K562 (cell line): ENCODE measurements around the gene BAG5. TPM values are rescaled to one million over a fixed set of nuclear protein-coding genes. Genes with fewer than 3 reads are reported as not detected.

Source experiments
- ATAC-seq: fragments of 200-7000 bp; cut with Tn5 transposase; 3 replicates; pipeline ENCODE4 v1.9.1; 2020; ENCODE audit warnings: moderate library complexity
- BruUV-seq: library from RNA; stranded (reverse); fragments of 400-500 nt; replicated peaks from 2 replicates; lab custom pipeline; 2021; lab: Mats Ljungman, UMichigan
- CTCF ChIA-PET: fragments of 300-600 bp; formaldehyde crosslinking; extraction: SDS; loops from one replicate; lab custom pipeline; 2021; ENCODE audit warnings: low intra/inter-chr PET ratio; lab: Yijun Ruan, JAX
- POLR2A ChIA-PET: fragments of 300-600, 350-650 bp; sonication (Branson Sonifier 250); formaldehyde crosslinking; extraction: SDS; loops from one replicate; lab custom pipeline; 2021; ENCODE audit warnings: antibody characterized with exemption, inconsistent platforms; lab: Yijun Ruan, JAX
- DNase-seq, 4 experiments: peaks; one replicate each; pipeline versions ENCODE4 v3.0.0 to v3.0.0-alpha.2; 2011 to 2018; ENCODE audit warnings: low spot score in 3 of 4, mixed read lengths in 3 of 4; ENCODE audit errors: extremely low read depth in 1 of 4
- FAIRE-seq: peaks from 2 replicates; lab custom pipeline; 2011; peaks lifted over from hg19 to GRCh38; lab: Jason Lieb, UNC
- H2AFZ ChIP-seq: 2 replicates; pipeline ENCODE4 v1.6.0; 2011; ENCODE audit warnings: low read depth, low read length, control low read depth, inconsistent platforms
- H3K27ac ChIP-seq: fragments of 200-600 bp; 3 replicates; pipeline ENCODE4 v1.8.0; 2011; ENCODE audit warnings: low read depth, mild to moderate bottlenecking, control low read depth, inconsistent platforms, low read length, moderate library complexity, mixed read lengths; ENCODE audit errors: extremely low read depth
- H3K27me3 ChIP-seq, 2 experiments: fragments of 300-600 bp in 1 of 2; 2 replicates in 1 of 2; 3 replicates in 1 of 2; pipeline versions ENCODE4 v1.6.0 to v1.8.0; 2011; ENCODE audit warnings: inconsistent platforms in 2 of 2, low read length in 2 of 2, mild to moderate bottlenecking in 1 of 2, mixed read lengths in 1 of 2, moderate library complexity in 1 of 2; ENCODE audit not compliant: control insufficient read depth in 2 of 2, insufficient read depth in 2 of 2
- H3K36me3 ChIP-seq: fragments of 300-600 bp; 3 replicates; pipeline ENCODE4 v1.8.0; 2011; ENCODE audit warnings: mild to moderate bottlenecking, low read length, inconsistent platforms; ENCODE audit not compliant: control insufficient read depth, insufficient read depth
- H3K4me1 ChIP-seq, 2 experiments: fragments of 200-600 bp in 1 of 2; replicated peaks in 1 of 2; 2 replicates in 1 of 2; 3 replicates in 1 of 2; pipeline versions ENCODE4 v1.5.1 to v1.8.0; 2011; ENCODE audit warnings: inconsistent platforms in 2 of 2, low read length in 2 of 2, mild to moderate bottlenecking in 1 of 2, mixed read lengths in 1 of 2, moderate library complexity in 1 of 2; ENCODE audit not compliant: control insufficient read depth in 2 of 2, insufficient read depth in 2 of 2
- H3K4me2 ChIP-seq: 2 replicates; pipeline ENCODE4 v1.6.1; 2011; ENCODE audit warnings: low read length, control low read depth, inconsistent platforms, mixed read lengths; ENCODE audit not compliant: insufficient read depth
- H3K4me3 ChIP-seq: fragments of 200-600 bp; sonication (generic), shearing (Covaris generic); 2 replicates; pipeline ENCODE4 v1.5.1; 2016; ENCODE audit warnings: control low read depth, inconsistent platforms
- H3K79me2 ChIP-seq: fragments of 200-600 bp; 3 replicates; pipeline ENCODE4 v1.8.0; 2011; ENCODE audit warnings: low read length, inconsistent platforms; ENCODE audit not compliant: control insufficient read depth, insufficient read depth
- H3K9ac ChIP-seq, 2 experiments: 2 replicates each; pipeline versions ENCODE4 v1.6.0 to v1.6.1; 2011; ENCODE audit warnings: low read depth in 2 of 2, low read length in 2 of 2, control low read depth in 1 of 2, inconsistent platforms in 1 of 2, mild to moderate bottlenecking in 1 of 2, mixed read lengths in 1 of 2; ENCODE audit not compliant: insufficient read depth in 1 of 2
- H3K9me1 ChIP-seq: one replicate; pipeline ENCODE4 v1.6.0; 2011; ENCODE audit warnings: inconsistent platforms, mild to moderate bottlenecking, low read length, moderate library complexity; ENCODE audit not compliant: control insufficient read depth, insufficient read depth
- H3K9me3 ChIP-seq: replicated peaks from 2 replicates; pipeline ENCODE4 v1.5.1; 2011; ENCODE audit warnings: low read depth, low read length, inconsistent platforms; ENCODE audit not compliant: control insufficient read depth, insufficient read depth
- H4K20me1 ChIP-seq: replicated peaks from 2 replicates; pipeline ENCODE4 v1.6.1; 2011; ENCODE audit warnings: low read length, inconsistent platforms, mixed read lengths; ENCODE audit not compliant: control insufficient read depth, insufficient read depth
- DDX20 ChIP-seq: fragments of 450-650 bp; IDR thresholded peaks from 2 replicates; pipeline ENCODE4 v1.6.1; 2016; ENCODE audit warnings: missing genetic modification characterization, low read depth, mild to moderate bottlenecking, missing compliant biosample characterization, moderate library complexity
- FOXJ2 ChIP-seq: fragments of 200-800 bp; sonication (Bioruptor generic); IDR thresholded peaks from 2 replicates; pipeline ENCODE4 v1.6.1; 2016; ENCODE audit warnings: missing genetic modification characterization, missing compliant biosample characterization
- FOXK2 ChIP-seq, 2 experiments: fragments of 450-650 bp; IDR thresholded peaks in 1 of 2; conservative IDR thresholded peaks in 1 of 2; 2 replicates each; pipeline ENCODE4 v1.6.1; 2016; ENCODE audit warnings: low read depth in 2 of 2, mild to moderate bottlenecking in 1 of 2
- GTF2E2 ChIP-seq: fragments of 200-800 bp; sonication (Bioruptor generic); IDR thresholded peaks from 2 replicates; pipeline ENCODE4 v1.6.1; 2016; ENCODE audit warnings: missing genetic modification characterization, missing compliant biosample characterization
- NR1H2 ChIP-seq: sonication (generic); formaldehyde crosslinking; IDR thresholded peaks from 2 replicates; pipeline ENCODE4 v1.4.0; 2020; ENCODE audit warnings: mild to moderate bottlenecking, missing genetic modification reagents
- PYGO2 ChIP-seq: fragments of 450-650 bp; IDR thresholded peaks from 2 replicates; pipeline ENCODE4 v1.6.1; 2016; ENCODE audit warnings: mild to moderate bottlenecking, missing genetic modification characterization, moderate library complexity, missing compliant biosample characterization
- TRIM28 ChIP-seq: fragments of 450-650 bp; IDR thresholded peaks from 2 replicates; pipeline ENCODE4 v1.6.1; 2017
- ZFP36 ChIP-seq: fragments of 150-350 bp; IDR thresholded peaks from 2 replicates; pipeline ENCODE4 v1.6.1; 2018; ENCODE audit warnings: low read length, low read depth; ENCODE audit not compliant: partially characterized antibody
- ZKSCAN3 ChIP-seq: fragments of 250-450 bp; sonication (Bioruptor Pico); IDR thresholded peaks from 2 replicates; pipeline ENCODE4 v1.4.0; 2020
- ZNF384 ChIP-seq: IDR thresholded peaks from 2 replicates; pipeline ENCODE4 v1.6.1; 2012; ENCODE audit warnings: low read depth, low read length, improper control_type of control experiment
- ZNF431 ChIP-seq: sonication (generic); formaldehyde crosslinking; IDR thresholded peaks from 2 replicates; pipeline ENCODE4 v1.8.0; 2022; ENCODE audit warnings: mild to moderate bottlenecking, missing genetic modification reagents
- WGBS: fragments of 100-300 bp; shearing (Covaris generic); methylation state at CpG from one replicate; pipeline ENCODE4 v1.1.6; 2016; ENCODE audit warnings: low coverage, mixed read lengths; ENCODE audit not compliant: insufficient coverage; ENCODE audit errors: missing lambda C conversion rate; 5-methylcytosine and 5-hydroxymethylcytosine counted together
- in situ Hi-C: fragments of 300-500 bp; cut with MboI; formaldehyde crosslinking; loops from 4 replicates; pipeline ENCODE4 v1.15.0; 2018; ENCODE audit warnings: inconsistent platforms, mixed read lengths
- intact Hi-C: fragments of 100-400 bp; cut with micrococcal nuclease; formaldehyde crosslinking; loops from 2 replicates; pipeline ENCODE4 v1.14.2; 2022
- polyA plus RNA-seq, 8 experiments: library from polyadenylated mRNA; depleted of rRNA in 4 of 8; stranded (reverse) in 5 of 8; unstranded in 3 of 8; fragments of >200 nt; fragmentation: Nextera tagmentation in 2 of 8; fragmentation: Illumina TruSeq in 1 of 8; extraction: Ambion mirVana in 2 of 8; extraction: Trizol in 1 of 8; gene quantifications; 2 replicates each; pipeline versions ENCODE4 v1.2.1 to v1.2.3, GENCODE V29; 2011 to 2014; ENCODE audit warnings: inconsistent platforms in 1 of 8, missing spikeins in 1 of 8
- total RNA-seq, 7 experiments: library from RNA; depleted of rRNA in 6 of 7; stranded (reverse); fragments of >200 nt in 6 of 7; fragmentation: Illumina TruSeq in 2 of 7; extraction: Trizol in 2 of 7; gene quantifications; 2 replicates each; pipeline versions ENCODE4 v1.2.1 to v1.2.3, GENCODE V29; 2011 to 2021; ENCODE audit warnings: low replicate concordance in 1 of 7
- TF ChIP-seq, protein P1 (sequence below): fragments of 200-800 bp; sonication (Bioruptor generic); IDR thresholded peaks from 2 replicates; pipeline ENCODE4 v1.6.1; 2016; ENCODE audit warnings: missing genetic modification characterization, missing compliant biosample characterization

The BAG5 gene
- total and polyA plus RNA-seq, 9 of the 15 experiments (the other 6 are each of a cell fraction or from before 2014, with no cell fraction given): 7.9 to 21.4 (median 13.2) TPM

- peaks cover 13% of the 10 kb centered on the region; the same call in 1 of the 2 replicates for H4K20me1 ChIP-seq
- BruUV-seq: no TSS peak
- H2AFZ ChIP-seq: no peak overlapping the region
- peak overlapping the region; percentile 68 for H3K4me2 ChIP-seq
- peak overlapping the region; percentile 41 to 74; a peak in 3 of 4 replicates for H3K9ac ChIP-seq
- ATAC-seq (peak; percentile 48), FAIRE-seq (peak; percentile 96), DNase-seq (peak; percentile 42 to 82 (median 62))
- peak overlapping the region; percentile 71 for H3K27ac ChIP-seq
- H3K79me2 ChIP-seq: peaks cover 23% of the 10 kb centered on the region
- CTCF ChIA-PET: interaction anchor here (0.6 to 2.7 kb wide), 3 partner anchors 27 to 444 kb away, joined by 3 to 19 read pairs (median 4); no protein-coding TSS in a partner anchor
- H3K36me3 ChIP-seq: peaks cover 23% of the 10 kb centered on the region; the same call in 1 of the 3 replicates
- H3K9me1 ChIP-seq: no peaks in the 10 kb centered on the region
- in situ Hi-C loops (no loop called here), intact Hi-C loops (loop anchor here (5.0 kb wide), 1 partner anchor 43 kb away; the partner anchor contains the start of genes BAG5 and COA8)
- 46% methylated on average over 9 of the region's 13 CpGs for WGBS
- POLR2A ChIA-PET: interaction anchor here (0.5 to 1.8 kb wide), 11 partner anchors 9 to 345 kb away, joined by 3 to 9 read pairs (median 4); partner anchors contain the start of gene TRMT61A
- H3K9me3 ChIP-seq: no peaks in the 10 kb centered on the region
- H3K27me3 ChIP-seq: no peaks in the 10 kb centered on the region
- peaks cover 30 to 77% of the 10 kb centered on the region in 2 experiments for H3K4me1 ChIP-seq
- peak overlapping the region; percentile 8; the same call in 1 of the 2 replicates for H3K4me3 ChIP-seq
- no peak for TF ChIP-seq GTF2E2 (tag)
- TF ChIP-seq ZNF431: no peak
- no peak for TF ChIP-seq PYGO2
- TF ChIP-seq DDX20 (tag): no peak
- no peak for TF ChIP-seq TRIM28
- TF ChIP-seq, protein P1, sequence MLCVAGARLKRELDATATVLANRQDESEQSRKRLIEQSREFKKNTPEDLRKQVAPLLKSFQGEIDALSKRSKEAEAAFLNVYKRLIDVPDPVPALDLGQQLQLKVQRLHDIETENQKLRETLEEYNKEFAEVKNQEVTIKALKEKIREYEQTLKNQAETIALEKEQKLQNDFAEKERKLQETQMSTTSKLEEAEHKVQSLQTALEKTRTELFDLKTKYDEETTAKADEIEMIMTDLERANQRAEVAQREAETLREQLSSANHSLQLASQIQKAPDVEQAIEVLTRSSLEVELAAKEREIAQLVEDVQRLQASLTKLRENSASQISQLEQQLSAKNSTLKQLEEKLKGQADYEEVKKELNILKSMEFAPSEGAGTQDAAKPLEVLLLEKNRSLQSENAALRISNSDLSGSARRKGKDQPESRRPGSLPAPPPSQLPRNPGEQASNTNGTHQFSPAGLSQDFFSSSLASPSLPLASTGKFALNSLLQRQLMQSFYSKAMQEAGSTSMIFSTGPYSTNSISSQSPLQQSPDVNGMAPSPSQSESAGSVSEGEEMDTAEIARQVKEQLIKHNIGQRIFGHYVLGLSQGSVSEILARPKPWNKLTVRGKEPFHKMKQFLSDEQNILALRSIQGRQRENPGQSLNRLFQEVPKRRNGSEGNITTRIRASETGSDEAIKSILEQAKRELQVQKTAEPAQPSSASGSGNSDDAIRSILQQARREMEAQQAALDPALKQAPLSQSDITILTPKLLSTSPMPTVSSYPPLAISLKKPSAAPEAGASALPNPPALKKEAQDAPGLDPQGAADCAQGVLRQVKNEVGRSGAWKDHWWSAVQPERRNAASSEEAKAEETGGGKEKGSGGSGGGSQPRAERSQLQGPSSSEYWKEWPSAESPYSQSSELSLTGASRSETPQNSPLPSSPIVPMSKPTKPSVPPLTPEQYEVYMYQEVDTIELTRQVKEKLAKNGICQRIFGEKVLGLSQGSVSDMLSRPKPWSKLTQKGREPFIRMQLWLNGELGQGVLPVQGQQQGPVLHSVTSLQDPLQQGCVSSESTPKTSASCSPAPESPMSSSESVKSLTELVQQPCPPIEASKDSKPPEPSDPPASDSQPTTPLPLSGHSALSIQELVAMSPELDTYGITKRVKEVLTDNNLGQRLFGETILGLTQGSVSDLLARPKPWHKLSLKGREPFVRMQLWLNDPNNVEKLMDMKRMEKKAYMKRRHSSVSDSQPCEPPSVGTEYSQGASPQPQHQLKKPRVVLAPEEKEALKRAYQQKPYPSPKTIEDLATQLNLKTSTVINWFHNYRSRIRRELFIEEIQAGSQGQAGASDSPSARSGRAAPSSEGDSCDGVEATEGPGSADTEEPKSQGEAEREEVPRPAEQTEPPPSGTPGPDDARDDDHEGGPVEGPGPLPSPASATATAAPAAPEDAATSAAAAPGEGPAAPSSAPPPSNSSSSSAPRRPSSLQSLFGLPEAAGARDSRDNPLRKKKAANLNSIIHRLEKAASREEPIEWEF (CRISPR knock-in tag): no peak
- no peak for TF ChIP-seq NR1H2 (CRISPR knock-in tag)
- TF ChIP-seq ZNF384: no peak
- TF ChIP-seq FOXJ2 (tag): no peak
- no peak for TF ChIP-seq ZFP36
- no peak for TF ChIP-seq FOXK2 (conservative IDR thresholded peaks at IDR 0.05 in 1 of 2, IDR thresholded peaks at IDR 0.05 in 1 of 2; ENCODE audit: low read depth in 2 of 2)
- TF ChIP-seq ZKSCAN3 (CRISPR knock-in tag): no peak
Observed at GRCh38 chr14:103519043-103519836, 43.2 kb downstream of the BAG5 start.
